IPS DF 19.7 (cell line): ENCODE measurements around the gene EFCAB8.
"Not testable (repeated sequence)": the region's sequence is repeated elsewhere in the genome, so short reads cannot be mapped to it uniquely, and the experiment has no call there.

Experiments
- DNase-seq: peaks from one replicate; pipeline ENCODE4 v3.0.0-alpha.2; 2013; ENCODE audit warnings: low read depth, low spot score

The EFCAB8 gene

GRCh38 chr20:32886652-32887051 is 27.9 kb downstream of the EFCAB8 start:
- no peak for DNase-seq

GRCh38 chr20:32887492-32887891 is 28.8 kb downstream of the EFCAB8 start:
- DNase-seq = no peak

GRCh38 chr20:32888636-32889035 is 29.9 kb downstream of the EFCAB8 start:
- DNase-seq = no peak

GRCh38 chr20:32889281-32889680 is 30.6 kb downstream of the EFCAB8 start:
- DNase-seq = no peak

GRCh38 chr20:32891491-32891890 is 32.8 kb downstream of the EFCAB8 start:
- no peak for DNase-seq

GRCh38 chr20:32891926-32892660 is 33.4 kb downstream of the EFCAB8 start:
- DNase-seq = no peak

- DNase-seq = no peak
Measured at GRCh38 chr20:32893263-32894025, 34.7 kb downstream of the EFCAB8 start.

- DNase-seq = no peak
Measured at GRCh38 chr20:32894026-32894483, 35.3 kb downstream of the EFCAB8 start.

GRCh38 chr20:32894711-32895355 is 36.1 kb downstream of the EFCAB8 start:
- no peak for DNase-seq

GRCh38 chr20:32896521-32897280 is 38.0 kb downstream of the EFCAB8 start:
- no peak for DNase-seq

GRCh38 chr20:32898729-32899128 is 40.0 kb downstream of the EFCAB8 start:
- DNase-seq = no peak

GRCh38 chr20:32902456-32903420 is 44.0 kb downstream of the EFCAB8 start:
- no peak for DNase-seq

GRCh38 chr20:32903666-32904175 is 45.0 kb downstream of the EFCAB8 start:
- DNase-seq = no peak

GRCh38 chr20:32904678-32905077 is 46.0 kb downstream of the EFCAB8 start:
- not testable (repeated sequence) for DNase-seq

GRCh38 chr20:32906200-32906599 is 47.5 kb downstream of the EFCAB8 start:
- no peak for DNase-seq

- DNase-seq = no peak
Measured at GRCh38 chr20:32906871-32907495, 48.3 kb downstream of the EFCAB8 start.

- DNase-seq = no peak
Measured at GRCh38 chr20:32907886-32908285, 49.2 kb downstream of the EFCAB8 start.

GRCh38 chr20:32908334-32909292 is 49.9 kb downstream of the EFCAB8 start:
- DNase-seq = no peak

- DNase-seq = no peak
Measured at GRCh38 chr20:32909451-32909850, 50.7 kb downstream of the EFCAB8 start.
